ENCODE results near the gene ALOXE3.

- no peak for TF ChIP-seq POLR2A (IDR thresholded peaks at IDR 0.05)
- TF ChIP-seq CTCF (IDR thresholded peaks at IDR 0.05 in 4 of 5, conservative IDR thresholded peaks at IDR 0.05 in 1 of 5), result no peak
Observed at GRCh38 chr17:8087952-8088230, 30.4 kb downstream of the ALOXE3 start.
